COLO829 (cell line): Measurements from ENCODE around the gene BCHE.

Experiments used
- DNase-seq: peaks from one replicate; pipeline ENCODE4 v3.0.0; 2012; ENCODE audit warnings: low spot score

BCHE gene

GRCh38 chr3:165837058-165837525, at the start of gene BCHE:
BCHE (minus strand) TSS chr3:165837423; CDS start chr3:165831033, 6,390 bp downstream.
- peak; percentile 51 for DNase-seq

DNA sequence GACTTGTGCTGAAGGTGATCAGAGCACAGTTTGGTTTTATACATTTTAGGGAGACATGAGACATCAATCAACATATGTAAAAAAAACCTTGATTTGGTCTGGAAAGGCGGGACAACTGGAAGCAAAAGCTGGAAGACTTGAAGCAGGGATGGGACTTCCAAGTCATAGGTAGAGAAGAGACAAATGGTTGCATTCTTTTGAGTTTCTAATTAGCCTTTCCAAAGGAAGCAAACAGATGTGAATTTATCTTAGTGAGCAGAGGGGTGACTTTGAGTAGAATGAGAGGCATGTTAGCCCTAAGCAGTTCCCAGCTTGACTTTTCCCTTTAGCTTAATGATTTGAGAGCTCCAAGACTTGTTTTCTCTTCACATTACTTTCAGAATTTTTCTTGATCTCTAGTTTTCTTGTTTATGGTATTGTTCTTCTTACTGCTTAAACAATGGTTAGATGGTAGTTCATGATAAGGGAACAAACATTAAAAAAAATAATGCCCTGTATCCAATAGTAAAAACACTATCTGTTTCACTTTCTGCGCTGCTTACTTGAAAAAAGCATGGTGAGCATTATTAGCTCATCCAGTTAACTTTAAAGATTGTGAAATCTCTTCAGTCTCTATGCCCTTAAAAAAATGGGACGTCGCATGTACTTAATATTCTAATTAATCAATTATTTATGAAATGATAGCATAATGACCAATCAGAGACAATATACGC, 48.5 kb upstream of the BCHE start:
- no peak for DNase-seq

- DNase-seq: no peak
Measured at GRCh38 chr3:165884518-165884917, 47.3 kb upstream of the BCHE start.

GRCh38 chr3:165883863-165884478, 46.7 kb upstream of the BCHE start:
- DNase-seq: no peak

GRCh38 chr3:165883117-165883516, 45.9 kb upstream of the BCHE start:
- no peak for DNase-seq

DNA sequence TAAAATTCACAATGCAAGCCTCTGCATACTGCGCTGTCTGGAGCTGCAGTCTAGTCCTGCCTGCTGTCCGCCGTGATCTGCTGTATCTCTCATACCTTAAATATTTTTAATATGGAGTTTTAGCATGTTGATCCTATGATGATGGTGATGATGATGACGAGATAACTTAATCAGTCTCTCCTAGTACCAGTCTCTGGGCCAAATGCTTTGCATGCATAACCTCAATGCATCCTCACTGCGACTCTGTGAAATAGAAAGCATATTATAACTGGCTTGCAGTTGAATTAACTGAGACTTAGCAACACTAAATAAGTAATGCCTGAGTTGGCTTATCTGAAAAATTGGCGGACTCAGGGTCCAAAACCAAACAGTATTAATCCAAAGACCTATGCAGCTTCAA, 38.4 kb upstream of the BCHE start:
- DNase-seq: no peak

GRCh38 chr3:165874663-165875489, 37.7 kb upstream of the BCHE start:
- no peak for DNase-seq

GRCh38 chr3:165868088-165868487, 30.9 kb upstream of the BCHE start:
- no peak for DNase-seq

- DNase-seq: no peak
Measured at GRCh38 chr3:165859061-165859460, 21.8 kb upstream of the BCHE start.

GRCh38 chr3:165855581-165855980, 18.4 kb upstream of the BCHE start:
- DNase-seq: no peak

DNA sequence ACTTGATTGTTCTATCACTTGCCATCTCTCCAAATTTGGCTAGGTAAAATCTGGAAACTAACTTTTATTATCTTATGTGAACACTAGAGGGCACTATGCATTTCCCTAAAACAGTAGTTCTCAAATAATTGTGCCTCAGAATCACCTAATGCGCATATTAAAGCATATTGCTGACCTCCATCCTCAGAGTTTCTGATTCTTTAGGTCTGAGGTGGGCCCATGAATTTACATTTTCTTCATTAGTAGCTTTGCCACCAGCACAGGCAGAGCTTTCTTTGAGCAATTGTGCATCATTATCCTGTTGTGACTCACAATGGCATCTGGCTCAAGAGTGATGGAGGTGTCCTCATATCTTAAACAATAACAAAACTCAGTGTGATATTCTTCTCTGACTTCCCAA, 17.5 kb upstream of the BCHE start:
- DNase-seq: no peak

GRCh38 chr3:165852711-165853110, 15.5 kb upstream of the BCHE start:
- DNase-seq: peak; percentile 27

- no peak for DNase-seq
Measured at GRCh38 chr3:165852191-165852590, 15.0 kb upstream of the BCHE start.

- DNase-seq: no peak
Measured at GRCh38 chr3:165846056-165846455, 8.8 kb upstream of the BCHE start.

DNA sequence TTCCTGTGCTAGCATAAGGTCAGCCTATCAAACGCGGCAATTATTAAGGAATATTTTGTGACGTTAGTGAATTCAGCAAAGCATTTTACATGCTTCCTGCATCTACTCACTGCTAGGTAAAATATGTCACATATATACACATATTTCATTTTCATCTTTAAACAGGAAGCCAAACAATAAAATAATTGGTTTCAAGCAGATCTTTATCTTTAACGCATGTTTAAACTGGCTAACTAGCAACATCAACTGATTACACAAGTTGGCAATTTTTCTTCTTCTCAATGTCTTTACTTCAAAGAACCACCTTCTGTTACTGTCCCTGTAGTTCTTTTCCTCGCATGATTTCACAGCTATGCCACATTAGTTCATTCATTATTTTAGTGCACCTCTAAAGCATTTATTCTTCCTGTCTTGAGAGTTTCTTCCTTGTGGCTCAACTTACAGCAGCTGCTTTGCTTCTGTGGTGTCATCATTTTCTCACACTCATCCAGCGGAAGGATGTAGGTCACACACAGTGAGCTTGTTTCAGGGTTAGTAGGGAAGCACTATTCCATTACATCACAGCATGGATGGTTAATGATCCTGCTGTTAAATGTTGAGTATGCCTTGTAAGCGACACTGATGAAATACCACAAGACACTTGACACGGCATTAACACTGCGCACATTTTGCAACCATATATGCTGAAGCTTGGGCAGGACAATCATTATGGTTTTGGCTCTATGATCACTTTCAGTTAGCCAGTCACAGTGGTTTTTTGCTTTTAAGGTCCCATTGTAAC, 2.3 kb upstream of the BCHE start:
- no peak for DNase-seq

DNA sequence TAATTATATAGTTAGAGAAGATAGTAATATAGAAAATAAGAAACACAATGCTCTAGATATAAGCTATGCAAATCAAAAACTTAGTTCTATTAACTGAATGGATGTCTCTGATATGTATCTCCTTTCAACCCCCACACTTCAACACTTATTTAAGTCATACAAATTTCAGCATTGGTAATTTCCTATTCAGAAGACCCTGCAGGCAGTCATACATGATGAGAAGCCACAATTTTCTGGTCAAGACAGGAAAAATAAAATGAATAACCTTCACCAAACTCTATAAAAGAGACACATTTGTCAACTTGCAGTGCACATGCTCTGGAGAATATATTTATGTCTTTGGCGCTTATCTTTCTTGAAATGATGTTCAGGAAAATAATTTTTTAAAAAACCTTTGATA, 578 bp upstream of the BCHE start:
- no peak for DNase-seq

DNA sequence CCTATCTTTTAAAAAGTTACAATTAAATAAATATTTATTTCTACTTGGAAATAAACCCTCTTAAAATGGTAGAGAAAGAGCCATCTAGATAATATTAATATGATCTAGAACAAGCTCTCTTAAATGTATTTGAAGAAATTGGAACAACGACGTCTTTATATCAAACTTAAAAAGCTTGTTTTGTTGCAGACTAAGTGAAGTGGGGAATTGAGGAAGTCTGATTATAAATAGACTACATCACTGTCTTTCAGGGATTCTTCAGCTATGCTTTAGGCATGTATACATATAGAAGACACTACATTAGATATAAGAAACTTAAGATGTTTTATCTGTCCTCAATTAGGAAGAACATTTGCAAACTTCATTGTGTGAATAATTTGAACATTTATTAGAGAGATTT, 1.8 kb downstream of the BCHE start:
- peak; percentile 38 for DNase-seq

GRCh38 chr3:165830746-165831145, 6.5 kb downstream of the BCHE start:
- no peak for DNase-seq

DNA sequence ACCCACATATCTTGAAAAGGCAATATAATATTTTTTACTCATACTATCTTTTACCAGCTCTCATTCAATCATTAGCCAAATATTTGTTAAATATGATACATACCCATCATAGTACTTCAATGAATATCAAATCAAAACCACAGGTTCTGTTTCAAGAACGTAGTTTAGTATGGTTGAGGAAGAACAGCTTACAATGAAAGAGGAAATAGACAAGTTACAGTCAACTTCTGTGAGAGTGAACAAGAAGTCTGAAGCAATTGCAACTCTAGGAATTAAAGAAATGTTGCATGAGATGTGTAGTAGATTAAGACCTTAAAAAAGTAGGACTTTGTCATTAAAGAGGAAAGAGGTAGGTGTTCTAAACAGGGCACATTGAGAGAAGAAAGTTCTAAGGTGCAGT, 9.3 kb downstream of the BCHE start:
- no peak for DNase-seq

- no peak for DNase-seq
Measured at GRCh38 chr3:165827233-165827632, 10.0 kb downstream of the BCHE start.

DNA sequence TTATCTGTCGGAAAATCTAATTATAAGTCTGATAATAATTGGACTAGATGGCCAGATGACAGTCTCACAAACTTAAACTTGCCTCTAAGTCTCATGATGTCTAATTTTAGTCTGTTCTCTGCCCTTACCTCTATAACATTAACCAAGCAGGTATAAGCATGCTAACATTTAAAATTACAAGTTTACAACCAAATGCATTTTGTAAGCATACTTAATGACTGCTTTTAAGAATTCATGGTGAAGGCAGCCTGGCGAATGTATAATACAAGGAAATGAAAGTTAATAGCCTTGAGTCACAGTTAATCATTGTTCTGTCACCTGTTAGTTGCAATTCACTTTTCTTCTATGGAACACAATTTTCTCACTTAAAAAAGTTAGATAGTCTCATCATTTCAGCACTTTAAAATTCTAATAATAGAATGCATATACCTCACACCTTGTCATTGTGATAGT, 16.5 kb downstream of the BCHE start:
- no peak for DNase-seq

GRCh38 chr3:165817160-165817709, 20.0 kb downstream of the BCHE start:
- DNase-seq: no peak
